CD4-positive, alpha-beta T cell treated with Interleukin-15 for 1 hour (primary cell): ENCODE results near the gene CXCL16.
A peak's percentile ranks its signal among the peaks of the same experiment; 100 is the strongest.

ENCODE experiments used
- DNase-seq: peaks from one replicate; pipeline ENCODE4 v3.0.0-alpha.2; 2020

CXCL16 gene

GRCh38 chr17:4748686-4749085 lies 9.0 kb upstream of the CXCL16 start:
- DNase-seq = no peak

DNA sequence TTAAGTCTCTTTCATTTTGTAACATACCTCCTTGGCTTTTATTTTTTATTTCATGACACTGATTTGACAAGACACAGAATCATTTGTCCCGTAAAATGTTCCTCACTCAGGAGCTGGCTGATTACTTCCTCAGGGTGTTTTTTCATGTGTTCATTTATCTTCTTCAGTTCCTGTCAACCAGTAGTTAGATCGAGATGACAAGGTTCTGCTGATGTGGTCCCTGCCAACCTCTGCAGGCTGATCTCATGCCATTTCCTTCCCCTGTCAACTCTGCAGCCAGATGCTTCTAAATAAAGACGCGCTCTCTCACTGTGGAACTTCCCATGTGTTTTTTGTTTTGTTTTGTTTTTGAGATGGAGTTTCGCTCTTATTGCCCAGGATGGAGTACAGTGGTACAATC lies 8.1 kb upstream of the CXCL16 start:
- peak; percentile 64 for DNase-seq

DNA sequence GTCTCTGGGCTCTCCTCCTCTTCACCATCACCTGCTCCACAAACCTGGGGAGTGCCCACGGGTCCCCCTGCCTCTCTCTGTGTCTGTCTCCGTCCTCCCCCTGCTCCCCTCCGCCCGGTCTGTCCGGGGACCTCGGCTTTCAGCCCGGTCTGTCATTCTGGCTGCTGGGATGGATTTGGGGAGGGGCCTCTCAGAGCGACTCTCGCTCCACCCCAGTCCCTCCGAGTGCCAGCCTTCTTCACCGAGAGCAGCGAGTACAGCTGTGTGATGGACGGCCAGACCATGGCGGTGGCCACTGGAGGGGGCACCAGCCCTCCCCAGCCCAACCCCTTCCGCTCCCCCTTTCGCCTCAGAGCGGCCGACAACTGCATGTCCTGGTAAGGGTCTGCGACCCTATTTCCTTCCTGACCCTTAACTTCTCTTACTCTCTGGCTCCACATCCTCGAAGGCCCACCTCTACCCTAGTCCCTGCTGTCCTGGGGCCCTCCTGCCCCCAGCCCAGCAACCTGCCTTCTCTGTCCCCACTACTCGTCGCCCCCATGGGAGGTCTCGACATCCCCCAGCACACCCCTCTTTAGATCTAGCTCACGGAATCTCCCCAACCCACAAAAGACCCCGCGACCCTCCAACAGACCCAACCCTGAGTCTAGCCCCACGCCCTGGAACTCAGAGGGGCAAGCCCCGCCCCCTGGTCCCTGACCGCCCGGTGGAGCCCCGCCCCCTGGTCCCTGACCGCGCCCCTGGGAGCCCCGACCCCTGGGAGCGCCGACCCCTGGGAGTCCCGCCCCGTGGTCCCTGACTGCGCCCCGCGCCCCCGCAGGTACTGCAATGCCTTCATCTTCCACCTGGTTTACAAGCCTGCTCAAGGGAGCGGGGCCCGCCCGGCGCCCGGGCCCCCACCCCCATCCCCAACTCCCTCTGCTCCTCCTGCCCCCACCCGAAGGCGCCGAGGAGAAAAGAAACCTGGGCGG lies 5.6 kb upstream of the CXCL16 start:
- no peak for DNase-seq

DNA sequence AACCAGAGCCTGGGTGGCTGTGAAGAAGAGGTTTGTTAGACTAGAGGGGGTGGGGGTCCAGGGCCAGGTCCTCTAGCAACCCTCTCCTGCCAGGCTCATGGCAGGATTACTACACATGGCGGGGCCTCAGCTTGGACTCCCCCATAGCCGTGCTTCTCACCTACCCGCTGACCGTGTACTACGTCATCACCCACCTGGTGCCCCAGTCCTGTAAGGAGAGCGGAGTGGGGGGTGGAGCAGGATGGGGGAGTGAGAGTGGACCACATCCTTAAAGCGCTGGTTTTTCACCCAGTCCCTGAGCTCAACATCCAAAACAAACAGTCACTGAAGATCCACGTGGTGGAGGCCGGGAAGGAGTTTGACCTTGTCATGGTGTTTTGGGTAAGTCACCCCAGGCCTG lies 4.2 kb upstream of the CXCL16 start:
- no peak for DNase-seq

- no peak for DNase-seq
Observed at GRCh38 chr17:4743216-4743615, 3.5 kb upstream of the CXCL16 start.

DNA sequence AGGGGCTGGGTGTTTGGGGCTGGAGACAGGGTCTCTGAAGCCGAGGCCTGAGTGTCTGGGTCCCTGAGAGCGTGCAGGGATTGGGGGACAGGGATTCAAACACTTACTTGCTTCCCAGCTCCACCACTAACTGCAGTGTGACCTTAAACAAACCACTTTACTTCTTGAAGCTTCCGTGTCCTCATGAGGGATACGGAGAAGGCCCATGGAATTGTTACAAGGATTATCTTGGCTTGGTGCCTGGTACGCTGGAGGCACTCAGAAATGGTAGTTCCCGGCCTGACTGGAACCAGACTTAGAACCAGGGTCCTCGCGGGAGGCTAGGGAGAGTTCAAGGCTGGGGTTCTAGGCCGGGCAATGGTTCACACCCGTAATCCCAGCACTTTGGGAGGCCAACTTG lies 2.9 kb upstream of the CXCL16 start:
- DNase-seq = no peak

DNA sequence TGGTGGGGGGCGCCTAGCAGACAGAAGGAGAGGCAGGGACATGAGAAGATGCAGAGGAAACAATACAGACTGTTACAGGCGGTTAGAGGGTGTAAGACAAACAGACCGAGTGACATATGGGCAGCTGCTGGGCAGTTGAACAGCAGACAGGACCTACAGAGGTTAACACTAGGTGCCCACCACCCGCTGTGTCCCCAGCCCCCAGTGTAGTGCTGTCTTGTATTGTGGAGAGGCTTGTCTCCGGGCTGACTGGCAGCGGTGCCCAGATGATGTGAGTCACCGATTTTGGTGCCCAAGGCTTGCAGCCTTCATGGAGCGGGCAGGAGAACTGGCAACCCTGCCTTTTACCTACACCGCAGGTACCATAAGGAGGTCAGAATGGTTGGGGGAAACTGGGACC lies 2.4 kb upstream of the CXCL16 start:
- no peak for DNase-seq

DNA sequence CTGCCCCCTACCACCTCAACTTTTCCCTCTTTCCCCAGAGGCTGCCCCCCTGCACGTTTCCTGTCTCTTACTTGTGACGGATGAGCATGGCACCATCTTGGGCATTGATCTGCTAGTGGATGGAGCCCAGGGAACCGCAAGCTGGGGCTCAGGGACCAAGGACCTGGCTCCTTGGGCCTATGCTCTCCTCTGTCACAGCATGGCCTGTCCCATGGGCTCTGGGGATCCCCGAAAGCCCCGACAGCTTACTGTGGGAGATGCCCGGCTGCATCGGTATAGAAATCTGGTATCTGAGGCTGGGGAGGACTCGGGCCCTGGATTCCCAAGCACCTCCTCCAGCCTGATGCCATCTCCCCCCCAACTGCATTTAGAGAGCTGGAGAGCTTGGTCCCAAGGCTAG lies 1.8 kb upstream of the CXCL16 start:
- DNase-seq = no peak

DNA sequence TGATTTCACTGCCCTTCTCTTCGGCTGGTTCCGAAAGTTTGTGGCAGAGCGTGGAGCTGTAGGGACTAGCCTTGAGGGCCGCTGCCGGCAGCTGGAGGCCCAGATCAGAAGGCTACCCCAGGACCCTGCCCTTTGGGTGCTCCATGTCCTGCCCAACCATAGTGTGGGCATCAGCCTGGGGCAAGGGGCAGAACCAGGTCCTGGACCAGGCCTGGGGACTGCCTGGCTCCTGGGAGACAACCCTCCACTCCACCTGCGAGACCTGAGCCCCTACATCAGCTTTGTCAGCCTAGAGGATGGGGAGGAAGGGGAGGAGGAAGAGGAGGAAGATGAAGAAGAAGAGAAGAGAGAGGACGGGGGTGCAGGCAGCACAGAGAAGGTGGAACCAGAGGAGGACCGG lies 856 bp upstream of the CXCL16 start:
- DNase-seq = no peak

- no peak for DNase-seq
Observed at GRCh38 chr17:4740025-4740351, 260 bp upstream of the CXCL16 start.

DNA sequence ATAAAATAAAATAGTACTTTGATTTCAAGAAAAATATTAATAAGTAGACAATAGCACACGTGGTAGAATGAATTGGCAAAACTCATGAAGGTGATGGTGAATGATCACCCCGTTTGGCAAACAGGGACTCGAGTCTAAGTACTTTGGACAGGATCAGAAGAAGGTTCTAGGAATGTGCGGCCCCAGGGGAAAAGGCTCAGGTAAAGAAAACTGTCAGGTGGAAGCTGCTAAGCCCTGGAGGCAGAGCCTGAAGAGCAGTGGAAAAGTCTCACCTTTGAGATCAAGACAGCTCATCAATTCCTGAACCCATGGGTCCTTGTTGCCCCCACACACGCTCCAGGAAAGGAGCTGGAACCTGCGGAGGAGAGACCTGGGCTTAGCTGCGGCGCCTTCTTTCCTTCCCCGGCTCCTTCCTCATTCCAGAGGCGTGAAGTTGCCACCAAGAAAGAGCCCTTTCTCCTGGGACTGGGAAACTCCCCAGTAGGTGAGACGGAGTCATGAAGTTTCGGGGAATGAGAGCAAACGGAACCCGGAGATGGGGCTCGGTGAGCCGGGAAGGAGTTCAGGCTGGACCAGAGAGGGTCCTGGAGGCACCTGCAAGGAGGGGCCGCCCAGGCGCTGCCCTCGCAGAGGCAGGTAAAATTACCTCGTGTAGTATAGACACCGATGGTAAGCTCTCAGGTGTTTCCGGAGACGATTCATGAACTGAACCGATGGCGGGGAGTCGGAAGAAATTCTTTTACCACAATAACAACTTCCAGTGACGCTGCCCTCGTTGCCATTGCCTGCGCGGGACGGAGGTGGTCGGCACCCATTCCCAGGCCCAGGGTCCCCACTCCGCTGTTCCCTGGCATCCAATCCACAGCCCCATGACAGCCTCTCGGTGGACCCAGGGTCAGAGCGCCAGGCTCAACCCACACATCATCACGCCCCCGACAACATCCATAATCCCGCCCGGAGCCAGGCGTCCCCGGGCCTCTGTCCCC lies 1.3 kb downstream of the CXCL16 start:
- peak; percentile 41 for DNase-seq

- DNase-seq = peak; percentile 73
Observed at GRCh38 chr17:4735876-4736651, 3.7 kb downstream of the CXCL16 start.

GRCh38 chr17:4734857-4735475 lies 4.8 kb downstream of the CXCL16 start:
- DNase-seq = no peak

DNA sequence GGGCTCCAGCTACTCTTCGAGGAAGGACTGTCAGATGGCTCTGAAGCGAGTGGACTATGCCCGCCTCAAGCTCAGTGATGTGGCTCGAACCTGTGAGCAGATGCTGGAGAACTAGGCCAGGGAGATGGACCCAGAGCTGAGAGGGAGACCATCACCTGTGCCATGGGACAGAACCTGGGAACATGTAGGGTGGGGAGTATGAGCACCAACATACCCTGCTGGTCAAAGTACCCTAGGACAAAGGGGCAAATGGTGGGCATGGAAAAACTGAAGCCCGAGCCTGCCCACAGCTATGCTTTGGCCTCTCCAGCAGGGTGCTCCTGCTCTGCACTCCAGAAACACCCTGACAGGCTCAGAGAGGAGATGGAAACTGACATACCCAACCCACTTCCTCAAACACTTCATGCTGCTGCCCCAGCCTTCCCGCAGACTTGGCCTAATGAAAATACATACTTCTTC lies 6.6 kb downstream of the CXCL16 start:
- peak; percentile 79 for DNase-seq

DNA sequence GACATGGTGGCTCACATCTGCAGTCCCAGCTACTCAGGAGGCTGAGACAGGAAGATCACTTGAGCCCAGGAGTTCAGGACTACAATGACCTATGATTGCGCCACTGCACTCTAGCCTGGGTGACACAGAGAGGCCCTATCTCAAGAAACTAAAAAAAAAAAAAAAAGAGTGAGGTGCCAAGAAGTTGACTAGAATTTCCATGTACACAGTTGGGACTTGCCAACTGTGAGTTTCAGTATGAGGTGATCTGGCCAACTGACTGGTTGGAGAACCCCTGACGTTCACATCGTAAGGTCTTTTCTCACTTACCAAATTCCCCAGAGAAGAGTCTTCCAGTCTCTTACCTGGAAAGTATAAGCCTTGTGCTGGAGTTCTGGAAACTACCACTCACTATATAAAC lies 11.6 kb downstream of the CXCL16 start:
- no peak for DNase-seq

- DNase-seq = no peak
Observed at GRCh38 chr17:4725646-4726310, 13.9 kb downstream of the CXCL16 start.

- DNase-seq = no peak
Observed at GRCh38 chr17:4724650-4725049, 15.1 kb downstream of the CXCL16 start.

DNA sequence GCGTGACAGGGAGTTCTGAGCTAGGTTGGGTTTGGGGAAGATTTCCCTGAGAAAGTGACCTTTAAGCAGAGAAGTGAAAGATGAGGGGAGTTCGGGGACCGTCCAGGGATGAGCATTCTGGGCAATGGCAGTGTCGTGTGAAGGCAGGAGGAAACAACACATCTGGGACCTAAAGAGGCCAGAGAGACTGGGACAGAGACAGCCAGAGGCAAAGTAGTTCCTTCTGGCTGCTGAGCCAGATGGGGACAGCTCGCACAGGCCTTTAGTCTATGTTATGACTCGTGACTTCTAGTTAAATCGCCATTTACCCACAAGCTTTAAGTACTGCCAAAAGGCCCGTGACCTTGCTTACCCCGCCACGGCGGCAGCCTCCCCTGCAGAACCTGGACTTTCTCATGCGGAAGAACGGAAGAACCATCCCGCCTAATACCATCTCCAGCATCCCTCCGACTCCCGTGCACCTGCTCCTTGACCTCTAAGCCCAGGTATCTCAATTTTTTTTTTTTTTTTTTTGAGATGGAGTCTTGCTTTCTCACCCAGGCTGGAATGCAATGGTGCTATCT lies 17.0 kb downstream of the CXCL16 start:
- DNase-seq = no peak

DNA sequence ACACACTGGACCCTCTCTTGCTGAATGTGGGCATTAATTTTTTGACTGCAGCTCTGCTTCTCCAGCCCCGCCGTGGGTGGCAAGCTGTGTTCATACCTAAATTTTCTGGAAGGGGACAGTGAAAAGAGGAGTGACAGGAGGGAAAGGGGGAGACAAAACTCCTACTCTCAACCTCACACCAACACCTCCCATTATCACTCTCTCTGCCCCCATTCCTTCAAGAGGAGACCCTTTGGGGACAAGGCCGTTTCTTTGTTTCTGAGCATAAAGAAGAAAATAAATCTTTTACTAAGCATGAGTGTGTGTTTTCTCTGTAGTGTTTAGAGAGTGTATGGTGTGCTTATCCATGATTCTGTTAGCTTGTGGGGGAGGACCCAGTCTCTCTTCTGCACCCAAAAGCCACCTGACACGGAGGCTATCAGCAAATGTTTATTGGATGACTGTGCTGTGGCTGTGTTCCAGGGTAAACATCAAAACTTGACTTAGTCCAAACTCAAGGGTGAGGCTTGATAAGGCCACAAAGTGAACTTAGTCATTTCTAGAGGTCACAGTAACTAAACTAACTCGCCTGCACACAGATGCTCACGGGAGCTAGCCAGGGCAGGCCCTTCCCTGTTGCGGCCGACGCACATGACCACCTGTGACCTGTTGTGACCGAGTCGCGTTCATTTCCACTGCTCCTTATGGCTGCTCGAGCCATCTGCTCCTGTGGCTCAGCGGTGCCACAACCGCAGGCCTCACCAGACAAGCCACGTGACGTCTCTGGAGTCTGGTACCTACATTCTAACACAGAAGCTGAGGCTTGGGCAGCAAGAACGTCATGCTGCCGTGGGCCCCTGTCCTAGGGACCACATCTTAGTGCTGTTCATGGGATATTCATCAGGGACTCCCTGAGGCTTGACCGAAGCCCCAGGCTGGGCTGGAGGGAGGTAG lies 18.3 kb downstream of the CXCL16 start:
- DNase-seq = no peak

DNA sequence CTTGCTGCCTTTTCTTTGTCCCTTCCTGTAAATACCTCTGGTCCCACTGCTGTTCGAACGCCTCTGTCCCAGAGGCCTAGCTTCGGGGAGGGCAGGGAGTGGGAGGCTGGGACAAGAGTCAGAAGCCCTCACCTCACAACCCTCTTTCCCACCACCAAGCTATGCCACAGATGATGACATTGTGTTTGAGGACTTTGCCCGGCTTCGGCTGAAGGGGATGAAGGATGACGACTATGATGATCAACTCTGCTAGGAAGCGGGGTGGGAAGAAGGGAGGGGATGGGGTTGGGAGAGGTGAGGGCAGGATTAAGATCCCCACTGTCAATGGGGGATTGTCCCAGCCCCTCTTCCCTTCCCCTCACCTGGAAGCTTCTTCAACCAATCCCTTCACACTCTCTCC lies 18.9 kb downstream of the CXCL16 start:
- no peak for DNase-seq
